Measurements from ENCODE around the gene GATA5.
"Not testable (repeated sequence)": the region's sequence is repeated elsewhere in the genome, so short reads cannot be mapped to it uniquely, and the experiment has no call there.

The GATA5 gene

GRCh38 chr20:62494537-62494936, 18.7 kb upstream of the GATA5 start:
- no peak for TF ChIP-seq CTCF (conservative IDR thresholded peaks at IDR 0.05; ENCODE audit: control insufficient read depth, insufficient read depth, low read depth, low read length)
- no peak for DNase-seq (ENCODE audit: low read depth)
- H3K4me3 ChIP-seq (ENCODE audit: control insufficient read depth, low read depth, low read length), result no peak overlapping the region

- H3K4me3 ChIP-seq (ENCODE audit: control insufficient read depth, low read depth, low read length), result no peak overlapping the region
- no peak for TF ChIP-seq CTCF (conservative IDR thresholded peaks at IDR 0.05; ENCODE audit: control insufficient read depth, insufficient read depth, low read depth, low read length)
- no peak for DNase-seq (ENCODE audit: low read depth)
Measured at GRCh38 chr20:62493886-62494285, 18.1 kb upstream of the GATA5 start.

GRCh38 chr20:62493253-62493885, 17.6 kb upstream of the GATA5 start:
- no peak overlapping the region for H3K4me3 ChIP-seq (ENCODE audit: control insufficient read depth, low read depth, low read length)
- no peak for DNase-seq (ENCODE audit: low read depth)
- no peak for TF ChIP-seq CTCF (conservative IDR thresholded peaks at IDR 0.05; ENCODE audit: control insufficient read depth, insufficient read depth, low read depth, low read length)

- H3K4me3 ChIP-seq (ENCODE audit: control insufficient read depth, low read depth, low read length), result no peak overlapping the region
- no peak for TF ChIP-seq CTCF (conservative IDR thresholded peaks at IDR 0.05; ENCODE audit: control insufficient read depth, insufficient read depth, low read depth, low read length)
- DNase-seq (ENCODE audit: low read depth), result no peak
Measured at GRCh38 chr20:62492711-62493110, 16.9 kb upstream of the GATA5 start.

- H3K4me3 ChIP-seq (ENCODE audit: control insufficient read depth, low read depth, low read length), result not testable (repeated sequence)
Measured at GRCh38 chr20:62490783-62491182, 15.0 kb upstream of the GATA5 start.

GRCh38 chr20:62489932-62490263, 14.1 kb upstream of the GATA5 start:
- no peak for DNase-seq (ENCODE audit: low read depth)
- no peak overlapping the region for H3K4me3 ChIP-seq (ENCODE audit: control insufficient read depth, low read depth, low read length)
- no peak for TF ChIP-seq CTCF (conservative IDR thresholded peaks at IDR 0.05; ENCODE audit: control insufficient read depth, insufficient read depth, low read depth, low read length)

More at GRCh38 chr20:62490783-62491182, 15.0 kb upstream of the GATA5 start:
- not testable (repeated sequence) for DNase-seq (ENCODE audit: low read depth)

GRCh38 chr20:62489186-62489931, 13.6 kb upstream of the GATA5 start:
- DNase-seq (ENCODE audit: low read depth), result no peak
- no peak for TF ChIP-seq CTCF (conservative IDR thresholded peaks at IDR 0.05; ENCODE audit: control insufficient read depth, insufficient read depth, low read depth, low read length)
- H3K4me3 ChIP-seq (ENCODE audit: control insufficient read depth, low read depth, low read length), result no peak overlapping the region
